H1 (cell line): ENCODE results near the gene IFT172. TPM values are rescaled to one million over a fixed set of nuclear protein-coding genes. Genes with fewer than 3 reads are reported as not detected.

Experiments
- polyA plus RNA-seq, 7 experiments: library from polyadenylated mRNA; depleted of rRNA in 3 of 7; stranded (reverse) in 5 of 7; unstranded in 2 of 7; fragments of >200 nt in 5 of 7; fragments of 200-250 nt in 2 of 7; gene quantifications; 1 replicate in 5 of 7; 2 replicates in 1 of 7; 4 replicates in 1 of 7; pipeline versions ENCODE4 v1.2.1 to v1.2.3, GENCODE V29; 2011 to 2013; ENCODE audit warnings: missing spikeins in 2 of 7, mixed read lengths in 2 of 7
- small RNA-seq: library from polyadenylated mRNA; stranded (forward); fragments of <200 nt; extraction: miRNeasy Mini kit (QIAGEN cat#:217004); gene quantifications from one replicate; pipeline ENCODE3, GENCODE V24; 2013; ENCODE audit not compliant: insufficient read depth
- total RNA-seq: library from RNA; stranded (reverse); fragmentation: NEBNext Ultra II Directional; extraction: Animal tissue kit (Norgen Biotek cat#: 25700); gene quantifications from 2 replicates; pipeline ENCODE4 v1.2.1, GENCODE V29; 2021

The IFT172 gene
- total and polyA plus RNA-seq, 2 of the 8 experiments (the other 6 are each of a cell fraction or from before 2014, with no cell fraction given): 13.5 to 14.0 TPM

Small RNA genes lying within 50 kb of the gene (small RNA-seq; reads per million reads assigned to genes)
- gene RNU6-986P: not detected

Other genes with a start within 250 kb of the IFT172 start
- 15.2 and 16.1 TPM in 2 replicates for gene SLC30A3, start 226.7 kb downstream of the IFT172 start, total RNA-seq
- gene SLC30A3, start 226.7 kb downstream of the IFT172 start, polyA plus RNA-seq (2011; rRNA removed): 30.7 and 48.7 TPM in 2 replicates
- 1.4 TPM in 2 replicates for gene DNAJC5G, start 214.3 kb downstream of the IFT172 start, total RNA-seq
- 0.75 and 0.83 TPM in 2 replicates for gene DNAJC5G, start 214.3 kb downstream of the IFT172 start, polyA plus RNA-seq (2011; rRNA removed)
- 3.9 and 4.2 TPM in 2 replicates for gene TRIM54, start 207.3 kb downstream of the IFT172 start, total RNA-seq
- 5.8 and 6.1 TPM in 2 replicates for gene TRIM54, start 207.3 kb downstream of the IFT172 start, polyA plus RNA-seq (2011; rRNA removed)
- gene UCN, start 181.3 kb downstream of the IFT172 start, total RNA-seq: not detected in 2 replicates
- 0.35 and 0.93 TPM in 2 replicates for gene UCN, start 181.3 kb downstream of the IFT172 start, polyA plus RNA-seq (2011; rRNA removed)
- 45.2 and 46.1 TPM in 2 replicates for gene MPV17, start 166.6 kb downstream of the IFT172 start, total RNA-seq
- 148 and 181 TPM in 2 replicates for gene MPV17, start 166.6 kb downstream of the IFT172 start, polyA plus RNA-seq (2011; rRNA removed)
- 118 and 129 TPM in 2 replicates for gene GTF3C2, start 133.0 kb downstream of the IFT172 start, total RNA-seq
- gene GTF3C2, start 133.0 kb downstream of the IFT172 start, polyA plus RNA-seq (2011; rRNA removed): 121 and 127 TPM in 2 replicates
- 63.2 and 66.0 TPM in 2 replicates for gene EIF2B4, start 119.4 kb downstream of the IFT172 start, total RNA-seq
- gene EIF2B4, start 119.4 kb downstream of the IFT172 start, polyA plus RNA-seq (2011; rRNA removed): 60.0 and 61.0 TPM in 2 replicates
- gene SNX17, start 119.1 kb downstream of the IFT172 start, total RNA-seq: 54.9 and 59.1 TPM in 2 replicates
- 66.2 and 76.8 TPM in 2 replicates for gene SNX17, start 119.1 kb downstream of the IFT172 start, polyA plus RNA-seq (2011; rRNA removed)
- gene ZNF513, start 109.0 kb downstream of the IFT172 start, total RNA-seq: 17.3 and 18.8 TPM in 2 replicates
- 29.5 and 35.0 TPM in 2 replicates for gene ZNF513, start 109.0 kb downstream of the IFT172 start, polyA plus RNA-seq (2011; rRNA removed)
- gene PPM1G, start 80.2 kb downstream of the IFT172 start, total RNA-seq: 201 and 203 TPM in 2 replicates
- 73.3 and 85.5 TPM in 2 replicates for gene PPM1G, start 80.2 kb downstream of the IFT172 start, polyA plus RNA-seq (2011; rRNA removed)
- gene NRBP1, start 61.1 kb downstream of the IFT172 start, total RNA-seq: 115 TPM in 2 replicates
- 137 and 145 TPM in 2 replicates for gene NRBP1, start 61.1 kb downstream of the IFT172 start, polyA plus RNA-seq (2011; rRNA removed)
- 50.1 and 55.4 TPM in 2 replicates for gene KRTCAP3, start 47.4 kb downstream of the IFT172 start, total RNA-seq
- gene KRTCAP3, start 47.4 kb downstream of the IFT172 start, polyA plus RNA-seq (2011; rRNA removed): 72.5 and 114 TPM in 2 replicates
- 13.4 and 14.7 TPM in 2 replicates for gene FNDC4, start 5.5 kb upstream of the IFT172 start, total RNA-seq
- 14.0 and 14.1 TPM in 2 replicates for gene FNDC4, start 5.5 kb upstream of the IFT172 start, polyA plus RNA-seq (2011; rRNA removed)
- 0.57 and 1.2 TPM in 2 replicates for gene GCKR, start 7.1 kb upstream of the IFT172 start, total RNA-seq
- 0.30 and 0.33 TPM in 2 replicates for gene GCKR, start 7.1 kb upstream of the IFT172 start, polyA plus RNA-seq (2011; rRNA removed)
- gene ZNF512, start 93.3 kb upstream of the IFT172 start, total RNA-seq: 37.9 and 39.2 TPM in 2 replicates
- gene ZNF512, start 93.3 kb upstream of the IFT172 start, polyA plus RNA-seq (2011; rRNA removed): 13.1 and 17.6 TPM in 2 replicates
- 1.5 and 2.0 TPM in 2 replicates for gene CCDC121, start 139.3 kb upstream of the IFT172 start, total RNA-seq
- 0.68 and 0.94 TPM in 2 replicates for gene CCDC121, start 139.3 kb upstream of the IFT172 start, polyA plus RNA-seq (2011; rRNA removed)
- 35.3 and 43.5 TPM in 2 replicates for gene GPN1, start 139.3 kb upstream of the IFT172 start, total RNA-seq
- gene GPN1, start 139.3 kb upstream of the IFT172 start, polyA plus RNA-seq (2011; rRNA removed): 27.6 and 38.7 TPM in 2 replicates
- 21.8 and 22.2 TPM in 2 replicates for gene SUPT7L, start 173.9 kb upstream of the IFT172 start, total RNA-seq
- gene SUPT7L, start 173.9 kb upstream of the IFT172 start, polyA plus RNA-seq (2011; rRNA removed): 24.6 and 26.6 TPM in 2 replicates
- gene SLC4A1AP, start 174.1 kb upstream of the IFT172 start, total RNA-seq: 18.4 and 18.8 TPM in 2 replicates
- gene SLC4A1AP, start 174.1 kb upstream of the IFT172 start, polyA plus RNA-seq (2011; rRNA removed): 8.1 and 8.3 TPM in 2 replicates